Stimulated activated effector memory CD8-positive, alpha-beta T cell treated with anti-CD3 and anti-CD28 coated beads, Interleukin-12 subunit alpha, Interleukin-12 subunit beta, amount 100 ng/mL, for 72 hours (primary cell): ENCODE data around the gene SPATA13.

Experiments used
- ATAC-seq: fragments of 150-1000 bp; cut with Tn5 transposase; 2 replicates; pipeline ENCODE4 v1.10.0; 2021
- DNase-seq, 2 donors: peaks; one replicate each; pipeline ENCODE4 v3.0.0; 2021 to 2022; ENCODE audit warnings: low spot score in 2 of 2
- H3K27ac Mint-ChIP-seq: one replicate; pipeline ENCODE4 v1.8.0; 2022; ENCODE audit warnings: mild to moderate bottlenecking, mixed read lengths
- H3K36me3 Mint-ChIP-seq: one replicate; pipeline ENCODE4 v1.8.0; 2022; ENCODE audit warnings: mild to moderate bottlenecking, mixed read lengths
- H3K4me1 Mint-ChIP-seq: one replicate; pipeline ENCODE4 v1.8.0; 2022; ENCODE audit warnings: mixed read lengths
- H3K4me3 Mint-ChIP-seq: one replicate; pipeline ENCODE4 v1.8.0; 2022; ENCODE audit warnings: mild to moderate bottlenecking, mixed read lengths
- H3K9me3 Mint-ChIP-seq: one replicate; pipeline ENCODE4 v1.8.0; 2022; ENCODE audit warnings: mixed read lengths

Gene SPATA13

DNA sequence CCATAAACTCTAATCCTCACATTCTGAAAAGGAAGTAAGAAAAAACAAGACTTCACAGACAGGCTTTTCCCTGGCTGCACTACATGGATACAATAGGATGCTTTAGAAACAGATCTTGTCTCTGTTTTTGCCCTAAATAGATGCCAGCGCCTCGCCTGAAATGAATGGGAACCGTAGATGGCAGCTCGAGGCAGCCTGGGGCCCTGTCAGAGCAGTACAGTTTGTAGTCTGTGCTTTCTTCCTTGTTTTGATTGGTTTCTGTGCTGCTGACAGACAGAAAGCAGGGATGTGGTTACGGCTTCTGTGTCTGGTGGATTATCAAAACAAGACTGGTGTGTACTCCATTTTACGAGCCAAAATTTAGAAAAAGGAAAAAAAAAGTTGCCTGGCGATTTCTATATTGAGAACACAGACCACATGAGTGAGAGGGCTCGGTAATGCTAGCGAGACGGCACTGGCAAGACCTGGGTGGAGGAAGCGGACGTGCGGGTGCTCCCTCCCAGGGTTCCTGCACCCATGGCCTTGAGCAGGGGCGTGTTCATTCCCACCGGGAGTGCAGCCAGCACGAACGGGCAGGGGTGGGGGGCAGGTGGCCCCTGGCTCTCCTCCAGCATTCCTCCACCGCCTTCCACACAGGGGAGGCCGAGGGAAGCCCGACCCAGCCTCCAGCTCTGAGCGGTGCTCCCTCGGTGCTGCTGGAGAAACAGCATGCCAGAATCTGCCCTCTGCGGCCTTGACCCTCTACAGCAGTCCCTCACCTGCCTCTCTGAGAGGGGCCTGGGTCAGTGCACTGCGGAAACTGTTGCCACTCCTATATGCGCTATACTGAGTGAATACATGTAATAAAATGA lies 111.3 kb downstream of the SPATA13 start:
- H3K4me1 Mint-ChIP-seq: peaks cover 93% of the 10 kb centered on the region
- peak overlapping the region; percentile 98 for H3K27ac Mint-ChIP-seq
- peak in 1 of 2 donors; percentile 72 for DNase-seq

DNA sequence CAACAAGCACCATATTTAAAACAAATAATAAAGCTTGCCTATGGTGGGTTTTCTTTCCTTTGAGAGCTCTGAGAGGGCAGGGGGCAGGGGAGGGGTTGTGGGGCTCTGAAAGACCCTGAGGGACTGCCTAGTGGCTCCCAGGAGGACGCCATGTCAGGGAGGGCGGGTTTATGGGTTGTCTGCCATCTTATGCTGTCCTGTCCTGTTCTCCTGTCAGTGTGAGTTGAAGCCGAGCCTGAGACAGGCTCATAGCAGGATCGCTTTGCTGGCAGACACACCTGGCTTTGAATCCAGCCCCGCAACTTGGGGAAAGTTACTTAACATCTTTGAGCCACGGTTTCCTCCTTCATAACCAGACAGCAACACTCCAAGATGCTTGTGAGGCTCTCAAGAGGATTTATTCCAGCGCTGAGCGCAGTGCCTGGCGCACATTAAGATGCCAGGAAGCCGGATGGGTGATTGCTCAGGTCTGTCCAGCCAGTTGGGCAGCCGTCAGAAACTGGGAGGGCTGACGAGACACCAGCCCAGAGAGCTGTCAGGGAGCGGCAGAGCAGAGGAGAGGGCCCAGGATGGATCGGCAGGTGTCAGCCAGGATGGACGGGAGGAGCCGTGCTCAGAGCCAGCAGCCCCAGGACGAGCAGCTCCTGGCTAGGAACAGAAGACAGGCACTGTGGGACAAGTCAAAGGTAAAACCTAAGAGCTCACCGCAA lies 112.1 kb downstream of the SPATA13 start:
- no peak for ATAC-seq
- no peaks in the 10 kb centered on the region for H3K9me3 Mint-ChIP-seq
- H3K36me3 Mint-ChIP-seq: peaks cover 64% of the 10 kb centered on the region
- peak overlapping the region; percentile 84 for H3K4me3 Mint-ChIP-seq
- no peak for DNase-seq
- peaks cover 91% of the 10 kb centered on the region for H3K4me1 Mint-ChIP-seq
- peak overlapping the region; percentile 98 for H3K27ac Mint-ChIP-seq

More for the DNA sequence above, 111.3 kb downstream of the SPATA13 start:
- H3K36me3 Mint-ChIP-seq: peaks cover 70% of the 10 kb centered on the region
- H3K9me3 Mint-ChIP-seq: no peaks in the 10 kb centered on the region
- peak; percentile 82 for ATAC-seq
- H3K4me3 Mint-ChIP-seq: peak overlapping the region; percentile 84

- ATAC-seq: no peak
- peak overlapping the region; percentile 98 for H3K27ac Mint-ChIP-seq
- H3K9me3 Mint-ChIP-seq: no peaks in the 10 kb centered on the region
- H3K36me3 Mint-ChIP-seq: peaks cover 57% of the 10 kb centered on the region
- peak overlapping the region; percentile 84 for H3K4me3 Mint-ChIP-seq
- peaks cover 90% of the 10 kb centered on the region for H3K4me1 Mint-ChIP-seq
- DNase-seq: no peak
Observed at GRCh38 chr13:24273926-24274325, 113.4 kb downstream of the SPATA13 start.

DNA sequence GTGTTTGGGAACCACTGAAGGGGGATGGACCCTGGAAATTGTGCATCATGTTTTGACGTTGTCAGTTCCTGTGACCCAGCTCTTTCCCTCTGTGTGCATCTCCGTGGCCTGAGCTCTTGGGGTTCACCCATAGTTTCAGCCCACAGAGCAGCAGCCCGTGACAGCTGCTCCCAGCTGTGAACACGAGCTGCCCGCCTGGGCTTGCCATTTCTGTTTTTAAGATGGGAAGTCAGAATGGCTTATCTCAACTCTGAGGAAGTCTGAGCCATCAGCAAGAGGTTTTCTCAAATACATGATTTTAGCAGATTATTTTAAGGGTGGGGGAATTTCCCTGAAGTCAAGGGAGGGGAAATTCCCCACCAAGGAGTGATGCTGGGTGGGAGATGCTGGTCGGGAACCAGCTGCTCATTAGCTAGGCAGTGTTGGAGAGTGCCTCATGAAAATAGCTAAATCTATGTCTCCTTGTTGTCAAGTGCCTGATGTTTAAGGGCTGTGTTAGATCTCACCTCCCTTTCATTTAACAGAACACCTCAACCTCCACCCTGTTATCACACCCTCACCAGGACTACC lies 114.0 kb downstream of the SPATA13 start:
- H3K27ac Mint-ChIP-seq: peak overlapping the region; percentile 98
- H3K4me3 Mint-ChIP-seq: peak overlapping the region; percentile 84
- peak in 1 of 2 donors; percentile 72 for DNase-seq
- peaks cover 92% of the 10 kb centered on the region for H3K4me1 Mint-ChIP-seq
- peak; percentile 76 for ATAC-seq
- no peaks in the 10 kb centered on the region for H3K9me3 Mint-ChIP-seq
- peaks cover 58% of the 10 kb centered on the region for H3K36me3 Mint-ChIP-seq

DNA sequence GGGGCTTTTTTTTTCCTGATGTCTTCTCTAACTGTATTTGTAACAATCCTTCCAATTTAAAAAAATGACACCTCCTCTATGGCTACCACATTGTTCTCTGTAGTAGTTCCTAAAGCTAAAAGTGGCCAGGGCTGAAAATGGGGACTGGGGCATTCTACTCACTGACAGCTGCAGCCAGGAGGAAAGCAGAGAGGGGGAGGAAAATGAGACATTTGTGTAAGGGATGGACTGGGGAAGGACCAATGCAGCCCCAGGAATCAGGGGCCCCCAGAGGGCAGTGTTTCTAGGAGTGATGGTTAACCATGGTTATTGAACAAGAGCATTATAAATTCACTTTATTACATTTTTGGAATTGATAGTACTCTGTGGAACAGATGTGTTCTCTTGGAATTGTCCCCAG lies 114.5 kb downstream of the SPATA13 start:
- peaks cover 93% of the 10 kb centered on the region for H3K4me1 Mint-ChIP-seq
- peak overlapping the region; percentile 98 for H3K27ac Mint-ChIP-seq
- ATAC-seq (no peak), DNase-seq (no peak)
- peaks cover 63% of the 10 kb centered on the region for H3K36me3 Mint-ChIP-seq
- H3K9me3 Mint-ChIP-seq: no peaks in the 10 kb centered on the region
- H3K4me3 Mint-ChIP-seq: peak overlapping the region; percentile 84

DNA sequence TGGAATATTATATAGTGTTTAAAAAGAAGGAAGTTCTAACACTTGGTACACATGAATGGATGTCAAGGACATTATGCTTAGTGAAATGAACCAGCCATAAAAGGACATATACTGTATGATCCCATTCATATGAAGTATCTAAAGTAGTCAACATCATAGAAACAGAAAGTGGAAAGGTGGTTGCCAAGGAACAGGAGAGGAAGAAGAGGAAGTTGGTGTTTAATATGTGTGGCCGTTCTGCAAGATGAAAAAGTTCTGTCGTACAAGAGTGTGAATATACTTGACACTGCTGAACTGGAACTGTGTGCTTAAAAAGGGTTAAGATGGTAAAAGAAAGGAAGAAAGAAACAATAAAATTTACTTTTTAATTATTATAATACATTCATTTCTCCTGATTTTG lies 115.8 kb downstream of the SPATA13 start:
- ATAC-seq: peak; percentile 12
- Mint-ChIP-seq H3K36me3 (peaks cover 66% of the 10 kb centered on the region), H3K4me3 (peak overlapping the region; percentile 0)

GRCh38 chr13:24276861-24277260 lies 116.3 kb downstream of the SPATA13 start:
- peak overlapping the region; percentile 0 for H3K4me3 Mint-ChIP-seq

More for the DNA sequence above, 115.8 kb downstream of the SPATA13 start:
- peaks cover 93% of the 10 kb centered on the region for H3K4me1 Mint-ChIP-seq
- H3K27ac Mint-ChIP-seq: peak overlapping the region; percentile 0
- no peak for DNase-seq
- no peaks in the 10 kb centered on the region for H3K9me3 Mint-ChIP-seq

GRCh38 chr13:24277761-24278160 lies 117.2 kb downstream of the SPATA13 start:
- H3K4me1 Mint-ChIP-seq: peaks cover 90% of the 10 kb centered on the region
- peaks cover 70% of the 10 kb centered on the region for H3K36me3 Mint-ChIP-seq
- ATAC-seq: no peak
- H3K27ac Mint-ChIP-seq: peak overlapping the region; percentile 0
- no peak for DNase-seq
- H3K9me3 Mint-ChIP-seq: no peaks in the 10 kb centered on the region
- no peak overlapping the region for H3K4me3 Mint-ChIP-seq

More at GRCh38 chr13:24276861-24277260, 116.3 kb downstream of the SPATA13 start:
- ATAC-seq (no peak), DNase-seq (no peak)
- H3K4me1 Mint-ChIP-seq: peaks cover 90% of the 10 kb centered on the region
- no peaks in the 10 kb centered on the region for H3K9me3 Mint-ChIP-seq
- H3K36me3 Mint-ChIP-seq: peaks cover 66% of the 10 kb centered on the region
- peak overlapping the region; percentile 0 for H3K27ac Mint-ChIP-seq

DNA sequence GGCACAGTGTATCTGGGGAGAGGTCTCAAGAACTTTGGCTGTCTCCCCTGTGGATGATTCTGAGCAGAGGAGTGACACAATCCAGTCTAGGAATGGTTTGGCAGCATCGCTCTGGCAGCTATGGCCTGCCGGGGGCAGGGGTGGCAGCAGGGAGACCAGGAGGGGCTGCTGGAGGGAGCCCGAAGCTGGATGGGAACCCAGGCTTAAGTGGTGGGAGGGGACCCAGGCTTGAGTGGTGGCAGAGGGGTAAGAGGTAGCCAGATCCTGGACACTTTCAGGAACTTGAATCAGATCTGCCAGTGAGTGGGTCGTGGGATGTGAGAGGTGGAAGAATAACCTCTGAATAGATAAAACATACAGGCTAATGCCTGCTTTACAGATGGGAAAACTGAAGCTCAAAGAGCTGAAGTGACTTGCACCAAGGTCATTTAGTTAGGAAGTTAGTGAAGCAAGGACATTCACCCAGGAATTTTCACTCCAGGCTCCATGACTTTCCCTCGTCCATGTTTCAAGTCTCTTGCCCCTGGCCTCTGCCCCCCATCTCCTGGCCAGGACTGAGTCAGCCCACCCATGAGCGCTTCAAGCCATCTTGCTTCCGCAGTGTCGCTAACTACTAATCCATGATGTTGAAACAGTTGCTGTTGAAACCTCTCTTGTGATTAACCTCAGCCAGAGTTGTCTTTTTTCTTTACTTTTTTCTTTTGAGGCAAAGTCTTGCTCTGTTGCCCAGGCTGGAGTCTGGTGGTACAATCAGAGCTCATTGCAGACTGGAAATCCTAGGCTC lies 119.0 kb downstream of the SPATA13 start:
- Mint-ChIP-seq H3K9me3 (no peaks in the 10 kb centered on the region), H3K4me1 (peaks cover 78% of the 10 kb centered on the region), H3K4me3 (no peak overlapping the region), H3K36me3 (peaks cover 70% of the 10 kb centered on the region), H3K27ac (peak overlapping the region; percentile 55)
- no peak for ATAC-seq
- no peak for DNase-seq

GRCh38 chr13:24280720-24281119 lies 120.2 kb downstream of the SPATA13 start:
- H3K4me3 Mint-ChIP-seq: no peak overlapping the region
- no peak for DNase-seq
- peak overlapping the region; percentile 55 for H3K27ac Mint-ChIP-seq
- peaks cover 70% of the 10 kb centered on the region for H3K36me3 Mint-ChIP-seq
- no peaks in the 10 kb centered on the region for H3K9me3 Mint-ChIP-seq
- ATAC-seq: no peak
- H3K4me1 Mint-ChIP-seq: peaks cover 66% of the 10 kb centered on the region

DNA sequence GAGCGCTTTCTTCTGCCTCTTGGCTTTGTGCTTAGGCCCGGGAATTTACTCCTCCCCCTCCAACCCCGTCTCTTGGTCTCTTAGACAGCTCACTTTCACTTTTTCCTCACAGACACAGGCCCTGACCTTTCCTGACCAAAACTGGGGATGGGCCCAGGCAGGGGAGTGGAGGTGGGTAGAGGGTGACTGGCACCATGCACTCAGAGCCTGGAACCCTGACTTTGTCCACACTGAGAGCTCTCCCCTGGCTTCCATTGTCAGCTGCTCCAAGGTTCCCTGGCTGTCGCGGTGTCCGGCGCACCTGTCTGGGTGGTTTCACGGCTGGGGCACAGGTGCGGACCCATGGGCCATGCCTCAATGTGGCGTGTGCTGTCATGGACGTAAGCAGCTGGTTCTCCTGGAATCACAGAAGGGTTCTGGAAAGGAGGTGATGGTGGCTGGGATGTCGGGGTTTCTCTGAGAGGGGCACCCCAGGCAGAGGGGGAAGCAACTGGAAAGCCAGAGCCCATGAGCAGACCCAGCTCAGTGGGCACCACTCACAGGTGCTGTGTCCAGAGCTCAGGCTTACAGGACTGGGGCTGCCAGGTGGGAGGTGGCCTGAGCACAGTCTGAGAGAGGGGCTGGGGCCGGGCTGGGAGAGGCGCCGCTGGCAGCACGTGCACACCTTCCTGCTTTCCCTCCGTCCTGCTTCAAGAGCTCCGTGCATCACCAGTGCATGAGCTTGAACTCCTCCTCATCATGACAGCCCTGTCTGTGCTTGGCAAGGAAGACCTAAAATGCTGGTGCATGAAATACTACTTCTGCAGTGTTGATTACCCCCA lies 120.9 kb downstream of the SPATA13 start:
- DNase-seq: no peak
- peaks cover 60% of the 10 kb centered on the region for H3K4me1 Mint-ChIP-seq
- H3K27ac Mint-ChIP-seq: peak overlapping the region; percentile 55
- H3K4me3 Mint-ChIP-seq: no peak overlapping the region
- peaks cover 76% of the 10 kb centered on the region for H3K36me3 Mint-ChIP-seq
- ATAC-seq: no peak
- no peaks in the 10 kb centered on the region for H3K9me3 Mint-ChIP-seq

DNA sequence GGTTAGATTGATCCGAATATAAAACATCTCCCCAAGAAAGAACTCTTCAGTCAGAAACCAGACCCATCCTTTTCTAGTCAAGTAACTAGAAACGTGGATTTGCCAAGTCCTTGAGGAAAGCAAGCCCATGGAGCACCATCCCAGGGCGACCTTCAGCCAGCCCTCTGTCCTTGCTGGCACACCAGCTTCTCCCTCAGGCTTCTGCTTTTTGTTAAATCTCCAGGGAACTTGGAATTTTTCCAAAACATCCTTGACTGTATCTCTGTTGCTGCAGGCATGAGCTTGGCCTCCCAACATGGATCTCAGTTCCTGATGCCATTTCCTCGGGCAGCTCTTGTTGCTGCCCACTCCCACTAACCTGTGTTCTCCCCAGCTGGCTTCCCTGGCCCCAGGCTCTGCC lies 121.7 kb downstream of the SPATA13 start:
- Mint-ChIP-seq H3K27ac (peak overlapping the region; percentile 51), H3K9me3 (no peaks in the 10 kb centered on the region), H3K4me1 (peaks cover 53% of the 10 kb centered on the region), H3K36me3 (peaks cover 85% of the 10 kb centered on the region), H3K4me3 (no peak overlapping the region)
- DNase-seq (no peak), ATAC-seq (no peak)

- Mint-ChIP-seq H3K4me1 (peaks cover 27% of the 10 kb centered on the region), H3K36me3 (peaks cover 100% of the 10 kb centered on the region), H3K9me3 (no peaks in the 10 kb centered on the region), H3K27ac (no peak overlapping the region), H3K4me3 (no peak overlapping the region)
- ATAC-seq (no peak), DNase-seq (no peak)
Observed at GRCh38 chr13:24284889-24285565, 124.5 kb downstream of the SPATA13 start.

- Mint-ChIP-seq H3K27ac (no peak overlapping the region), H3K4me1 (peaks cover 11% of the 10 kb centered on the region), H3K9me3 (no peaks in the 10 kb centered on the region), H3K4me3 (no peak overlapping the region), H3K36me3 (peaks cover 100% of the 10 kb centered on the region)
- ATAC-seq (no peak), DNase-seq (no peak)
Observed at GRCh38 chr13:24286624-24287023, 126.1 kb downstream of the SPATA13 start.
